ENCODE results near the gene BRD4. TPM values are rescaled to one million over a fixed set of nuclear protein-coding genes. Genes with fewer than 3 reads are reported as not detected.

The BRD4 gene
- total RNA-seq, 1 donor from 2014 or later, result 60.9 TPM

DNA sequence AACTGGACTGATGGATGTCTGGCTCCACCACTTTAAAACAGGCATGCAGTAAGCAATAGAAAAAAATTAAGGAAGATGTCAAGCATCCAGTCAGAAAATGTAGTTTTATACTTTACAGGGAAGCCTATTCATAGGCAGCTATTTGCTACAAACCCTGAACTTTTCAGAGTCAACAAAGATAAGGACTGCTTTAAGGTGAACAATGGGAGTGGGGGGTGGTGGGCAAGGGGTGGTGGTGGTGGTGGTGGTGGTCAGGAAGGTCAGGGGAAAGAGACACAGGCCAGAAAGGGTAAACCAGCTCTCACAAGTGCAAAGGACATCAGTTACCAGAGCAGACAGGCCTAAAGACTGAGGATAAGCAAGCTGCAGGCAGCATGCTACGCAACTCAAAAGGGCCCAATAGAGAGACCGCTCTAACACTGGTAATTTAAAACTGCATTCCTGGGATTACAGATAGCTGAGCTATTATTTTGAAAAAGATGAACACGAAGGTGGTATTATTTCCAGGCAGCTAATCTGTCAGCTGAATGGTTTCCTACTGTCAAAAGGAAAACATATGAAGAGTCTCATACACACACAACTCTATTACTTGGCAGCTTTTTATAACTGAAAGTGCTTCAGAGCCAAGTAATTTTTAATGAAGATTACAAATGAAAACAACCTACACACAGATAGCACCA is 14.8 kb downstream of the BRD4 start:
- Histone ChIP-seq H3K4me3 (no peak overlapping the region), H3K27me3 (ENCODE audit: low read depth) (no peaks in the 10 kb centered on the region), H3K9me3 (replicated peaks) (no peaks in the 10 kb centered on the region), H3K4me1 (peaks cover 100% of the 10 kb centered on the region), H3K36me3 (no peaks in the 10 kb centered on the region), H3K27ac (replicated peaks) (peak overlapping the region; percentile 56)
- intact Hi-C loops (cut with micrococcal nuclease), result no loop called here
- TF ChIP-seq, protein P1, sequence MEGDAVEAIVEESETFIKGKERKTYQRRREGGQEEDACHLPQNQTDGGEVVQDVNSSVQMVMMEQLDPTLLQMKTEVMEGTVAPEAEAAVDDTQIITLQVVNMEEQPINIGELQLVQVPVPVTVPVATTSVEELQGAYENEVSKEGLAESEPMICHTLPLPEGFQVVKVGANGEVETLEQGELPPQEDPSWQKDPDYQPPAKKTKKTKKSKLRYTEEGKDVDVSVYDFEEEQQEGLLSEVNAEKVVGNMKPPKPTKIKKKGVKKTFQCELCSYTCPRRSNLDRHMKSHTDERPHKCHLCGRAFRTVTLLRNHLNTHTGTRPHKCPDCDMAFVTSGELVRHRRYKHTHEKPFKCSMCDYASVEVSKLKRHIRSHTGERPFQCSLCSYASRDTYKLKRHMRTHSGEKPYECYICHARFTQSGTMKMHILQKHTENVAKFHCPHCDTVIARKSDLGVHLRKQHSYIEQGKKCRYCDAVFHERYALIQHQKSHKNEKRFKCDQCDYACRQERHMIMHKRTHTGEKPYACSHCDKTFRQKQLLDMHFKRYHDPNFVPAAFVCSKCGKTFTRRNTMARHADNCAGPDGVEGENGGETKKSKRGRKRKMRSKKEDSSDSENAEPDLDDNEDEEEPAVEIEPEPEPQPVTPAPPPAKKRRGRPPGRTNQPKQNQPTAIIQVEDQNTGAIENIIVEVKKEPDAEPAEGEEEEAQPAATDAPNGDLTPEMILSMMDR (IDR thresholded peaks at IDR 0.05; ENCODE audit: borderline replicate concordance), result no peak
- DNase-seq, result no peak

DNA sequence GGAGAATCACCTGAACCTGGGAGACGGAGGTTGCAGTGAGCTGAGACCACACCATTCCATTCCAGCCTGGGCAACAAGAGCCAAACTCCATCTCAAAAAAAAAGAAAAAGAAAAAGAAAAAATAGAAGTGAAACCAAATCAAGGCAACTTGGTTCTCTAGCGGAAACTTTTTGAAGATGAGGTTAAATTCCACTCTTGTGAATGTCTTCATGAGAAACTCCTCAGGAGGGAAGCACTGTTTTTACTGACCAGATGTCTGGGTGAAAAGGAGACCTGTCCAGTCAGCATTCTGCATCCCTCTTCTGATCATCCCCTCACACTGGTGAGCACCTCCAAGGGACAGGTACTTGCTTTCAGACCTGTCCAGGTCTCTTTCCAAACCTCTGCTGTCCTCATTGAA is 15.8 kb downstream of the BRD4 start:
- intact Hi-C loops (cut with micrococcal nuclease), result no loop called here
- Histone ChIP-seq H3K27ac (replicated peaks) (peak overlapping the region; percentile 56), H3K4me1 (peaks cover 100% of the 10 kb centered on the region), H3K27me3 (ENCODE audit: low read depth) (no peaks in the 10 kb centered on the region), H3K4me3 (no peak overlapping the region), H3K9me3 (replicated peaks) (no peaks in the 10 kb centered on the region), H3K36me3 (no peaks in the 10 kb centered on the region)
- TF ChIP-seq, protein P1 (IDR thresholded peaks at IDR 0.05; ENCODE audit: borderline replicate concordance), result no peak
- no peak for DNase-seq

DNA sequence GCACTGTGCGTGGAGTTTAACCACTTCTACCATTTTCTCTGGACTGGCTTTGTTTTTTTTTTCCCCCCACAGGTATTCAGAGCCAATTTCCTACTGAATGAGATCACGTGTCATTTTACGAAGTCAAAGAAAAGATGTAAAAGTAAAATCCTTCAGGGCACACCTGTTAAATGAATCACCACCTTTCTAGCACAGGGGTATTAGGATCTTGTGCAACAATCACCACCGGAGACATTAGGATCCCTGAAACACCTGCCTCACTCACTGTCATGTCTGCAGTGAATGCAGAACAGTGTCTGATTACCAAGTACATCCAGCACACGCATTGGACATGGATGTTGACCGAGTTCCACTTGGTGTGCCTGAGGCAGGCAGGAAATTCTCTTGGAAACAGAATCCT is 17.2 kb downstream of the BRD4 start:
- DNase-seq, result no peak
- no peaks in the 10 kb centered on the region for H3K27me3 ChIP-seq (ENCODE audit: low read depth)
- TF ChIP-seq, protein P1 (IDR thresholded peaks at IDR 0.05; ENCODE audit: borderline replicate concordance), result no peak
- intact Hi-C loops (cut with micrococcal nuclease), result no loop called here
- no peak overlapping the region for H3K27ac ChIP-seq (replicated peaks)
- H3K4me3 ChIP-seq, result no peak overlapping the region
- no peaks in the 10 kb centered on the region for H3K36me3 ChIP-seq
- H3K4me1 ChIP-seq, result peaks cover 100% of the 10 kb centered on the region
- no peaks in the 10 kb centered on the region for H3K9me3 ChIP-seq (replicated peaks)

DNA sequence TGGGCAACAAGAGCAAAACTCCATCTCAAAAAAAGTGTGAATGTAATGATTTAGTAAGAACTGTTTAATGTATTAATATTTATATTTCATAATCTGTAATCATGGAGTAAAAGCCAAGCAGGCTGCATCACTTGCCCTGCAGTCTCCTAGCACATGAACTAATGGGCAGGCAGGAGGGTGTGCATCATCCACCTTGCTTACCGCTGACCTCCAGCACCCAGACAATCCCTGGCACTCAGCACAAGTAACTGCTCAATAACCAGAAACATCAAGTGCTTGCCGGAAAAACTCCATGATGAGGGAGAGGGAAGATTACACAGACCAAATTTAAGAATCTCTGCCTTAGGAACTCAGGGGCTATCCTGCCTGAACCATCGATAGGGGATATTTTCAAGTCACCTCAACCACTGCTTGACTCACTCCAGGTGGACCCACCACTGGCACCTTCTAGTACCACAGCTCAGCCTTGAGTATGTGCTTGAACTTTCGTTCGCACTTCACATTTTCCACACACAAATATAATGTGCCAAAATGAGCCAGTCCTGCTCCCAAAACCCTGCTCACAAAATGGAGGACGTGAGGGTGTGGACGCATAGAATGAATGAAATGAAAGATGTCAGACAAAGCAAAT is 18.6 kb downstream of the BRD4 start:
- no peaks in the 10 kb centered on the region for H3K36me3 ChIP-seq
- H3K27ac ChIP-seq (replicated peaks), result no peak overlapping the region
- H3K27me3 ChIP-seq (ENCODE audit: low read depth), result no peaks in the 10 kb centered on the region
- TF ChIP-seq, protein P1 (IDR thresholded peaks at IDR 0.05; ENCODE audit: borderline replicate concordance), result no peak
- no peak overlapping the region for H3K4me3 ChIP-seq
- intact Hi-C loops (cut with micrococcal nuclease), result no loop called here
- no peaks in the 10 kb centered on the region for H3K9me3 ChIP-seq (replicated peaks)
- DNase-seq, result no peak
- H3K4me1 ChIP-seq, result peaks cover 100% of the 10 kb centered on the region

DNA sequence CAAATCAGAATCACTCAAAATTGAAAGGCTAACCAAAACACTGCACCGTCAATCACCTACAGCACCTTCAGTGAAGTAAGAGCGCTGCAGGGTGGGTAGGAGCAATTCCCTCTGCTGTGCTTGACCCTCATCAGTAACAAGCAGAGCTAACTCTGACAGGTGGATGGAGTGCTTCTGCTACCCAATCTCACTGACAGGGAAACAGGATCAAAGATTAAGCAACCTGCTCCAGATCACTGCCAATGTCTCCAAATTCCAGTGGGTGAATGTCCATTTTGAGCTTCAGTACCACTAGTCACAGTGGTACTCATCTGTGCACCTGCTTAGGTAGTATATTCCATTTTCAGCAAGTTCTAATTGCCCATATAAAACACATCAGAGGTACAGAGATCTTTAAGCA is 25.2 kb downstream of the BRD4 start:
- no peaks in the 10 kb centered on the region for H3K36me3 ChIP-seq
- no peak for DNase-seq
- intact Hi-C loops (cut with micrococcal nuclease), result no loop called here
- H3K27ac ChIP-seq (replicated peaks), result no peak overlapping the region
- peaks cover 97% of the 10 kb centered on the region for H3K4me1 ChIP-seq
- H3K9me3 ChIP-seq (replicated peaks), result no peaks in the 10 kb centered on the region
- no peak overlapping the region for H3K4me3 ChIP-seq
- H3K27me3 ChIP-seq (ENCODE audit: low read depth), result no peaks in the 10 kb centered on the region
- TF ChIP-seq, protein P1 (IDR thresholded peaks at IDR 0.05; ENCODE audit: borderline replicate concordance), result no peak

All from left ventricle myocardium inferior (tissue), 1 donor.